GM12875 (cell line): ENCODE results near the gene SRGAP1.

Experiments used
- H3K4me3 ChIP-seq: one replicate; pipeline ENCODE4 v1.5.1; 2011; ENCODE audit warnings: low read depth, low read length, control low read depth
- CTCF ChIP-seq: IDR thresholded peaks from 2 replicates; pipeline ENCODE4 v1.5.1; 2011; ENCODE audit warnings: low read depth, mild to moderate bottlenecking, control low read depth, inconsistent platforms, low read length, moderate library complexity, borderline replicate concordance; ENCODE audit not compliant: insufficient read depth

SRGAP1 gene

GRCh38 chr12:64036414-64036813 lies 191.9 kb downstream of the SRGAP1 start:
- no peak for TF ChIP-seq CTCF
- H3K4me3 ChIP-seq: no peak overlapping the region

- no peak for TF ChIP-seq CTCF
- no peak overlapping the region for H3K4me3 ChIP-seq
Measured at GRCh38 chr12:64039281-64039871, 194.9 kb downstream of the SRGAP1 start.

GRCh38 chr12:64042911-64043310 lies 198.4 kb downstream of the SRGAP1 start:
- H3K4me3 ChIP-seq: no peak overlapping the region
- no peak for TF ChIP-seq CTCF

GRCh38 chr12:64044191-64044590 lies 199.7 kb downstream of the SRGAP1 start:
- no peak for TF ChIP-seq CTCF

GRCh38 chr12:64051057-64051456 lies 206.6 kb downstream of the SRGAP1 start:
- no peak for TF ChIP-seq CTCF
- no peak overlapping the region for H3K4me3 ChIP-seq

More at GRCh38 chr12:64044191-64044590, 199.7 kb downstream of the SRGAP1 start:
- no peak overlapping the region for H3K4me3 ChIP-seq

GRCh38 chr12:64053117-64053516 lies 208.6 kb downstream of the SRGAP1 start:
- H3K4me3 ChIP-seq: no peak overlapping the region
- no peak for TF ChIP-seq CTCF

- no peak for TF ChIP-seq CTCF
- H3K4me3 ChIP-seq: no peak overlapping the region
Measured at GRCh38 chr12:64054079-64054520, 209.6 kb downstream of the SRGAP1 start.
